PC-9 (cell line): ENCODE measurements around the gene CREB3L1. TPM values are rescaled to one million over a fixed set of nuclear protein-coding genes. Genes with fewer than 3 reads are reported as not detected.

Source experiments
- BruUV-seq: library from RNA; stranded (reverse); fragments of 400-500 nt; replicated peaks from 2 replicates; lab custom pipeline; 2021; lab: Mats Ljungman, UMichigan
- CTCF ChIA-PET: fragments of 300-600 bp; sonication (Branson Sonifier 250); formaldehyde crosslinking; loops from one replicate; lab custom pipeline; 2022; ENCODE audit warnings: antibody characterized with exemption; lab: Charles Lee
- POLR2A ChIA-PET: fragments of 300-600 bp; sonication (Branson Sonifier 250); formaldehyde crosslinking; loops from one replicate; lab custom pipeline; 2022; ENCODE audit warnings: antibody characterized with exemption; ENCODE audit not compliant: unreplicated experiment; lab: Charles Lee
- DNase-seq, 2 experiments: peaks; one replicate each; pipeline versions ENCODE4 v3.0.0 to v3.0.0-alpha.2; 2015 to 2022; ENCODE audit warnings: mixed read lengths in 1 of 2
- H2AFZ ChIP-seq: fragments of 200-600 bp; sonication (generic); 2 replicates; pipeline ENCODE4 v1.8.1; 2017; ENCODE audit warnings: antibody characterized with exemption
- H3F3A ChIP-seq: fragments of 200-600 bp; sonication (generic); 2 replicates; pipeline ENCODE4 v1.8.1; 2017; ENCODE audit warnings: antibody characterized with exemption, mild to moderate bottlenecking, low read depth; ENCODE audit not compliant: insufficient read depth
- H3K27ac ChIP-seq: fragments of 200-600 bp; sonication (generic); 2 replicates; pipeline ENCODE4 v1.6.1; 2016; ENCODE audit warnings: mixed run types
- H3K27me3 ChIP-seq: fragments of 200-600 bp; sonication (generic); 2 replicates; pipeline ENCODE4 v1.6.1; 2016; ENCODE audit warnings: low read depth, mixed run types; ENCODE audit not compliant: insufficient read depth
- H3K36me3 ChIP-seq: fragments of 200-600 bp; sonication (generic); 2 replicates; pipeline ENCODE4 v1.6.1; 2016; ENCODE audit warnings: low read depth, mixed run types
- H3K4me1 ChIP-seq: fragments of 200-600 bp; sonication (generic); replicated peaks from 2 replicates; pipeline ENCODE4 v1.6.1; 2016; ENCODE audit warnings: mixed run types; ENCODE audit not compliant: insufficient read depth
- H3K4me2 ChIP-seq: fragments of 200-600 bp; sonication (generic); 2 replicates; pipeline ENCODE4 v1.6.1; 2017; ENCODE audit warnings: mixed run types
- H3K4me3 ChIP-seq: fragments of 200-600 bp; sonication (generic); 2 replicates; pipeline ENCODE4 v1.6.1; 2016; ENCODE audit warnings: mixed run types
- H3K79me2 ChIP-seq: fragments of 200-600 bp; sonication (generic); 2 replicates; pipeline ENCODE4 v1.6.1; 2017; ENCODE audit warnings: low read depth, mixed run types
- H3K9me2 ChIP-seq: fragments of 200-600 bp; sonication (generic); 2 replicates; pipeline ENCODE4 v1.8.1; 2017; ENCODE audit warnings: mild to moderate bottlenecking; ENCODE audit not compliant: insufficient read depth
- H3K9me3 ChIP-seq: fragments of 200-600 bp; sonication (generic); 2 replicates; pipeline ENCODE4 v1.8.1; 2016; ENCODE audit warnings: low read depth; ENCODE audit not compliant: insufficient read depth
- H4K20me1 ChIP-seq: fragments of 200-600 bp; sonication (generic); 2 replicates; pipeline ENCODE4 v1.8.1; 2017; ENCODE audit not compliant: insufficient read depth
- EZH2 ChIP-seq: fragments of 200-600 bp; sonication (generic); IDR thresholded peaks from 2 replicates; pipeline ENCODE4 v1.8.0; 2017; ENCODE audit warnings: antibody characterized with exemption, low read depth
- intact Hi-C: fragments of 100-400 bp; cut with micrococcal nuclease; formaldehyde crosslinking; loops from one replicate; pipeline ENCODE4 v1.10.0; 2022; ENCODE audit not compliant: unreplicated experiment
- total RNA-seq: library from RNA; stranded (reverse); gene quantifications from 2 replicates; pipeline ENCODE4 v1.2.3, GENCODE V29; 2021
- TF ChIP-seq, protein P1 (sequence below): fragments of 200-600 bp; sonication (generic); conservative IDR thresholded peaks from 2 replicates; pipeline ENCODE4 v1.6.1; 2017; ENCODE audit warnings: mixed run types, antibody characterized with exemption, mild to moderate bottlenecking, moderate library complexity

Gene CREB3L1
- total RNA-seq, 1 experiment from 2014 or later = 3.1 TPM

DNA sequence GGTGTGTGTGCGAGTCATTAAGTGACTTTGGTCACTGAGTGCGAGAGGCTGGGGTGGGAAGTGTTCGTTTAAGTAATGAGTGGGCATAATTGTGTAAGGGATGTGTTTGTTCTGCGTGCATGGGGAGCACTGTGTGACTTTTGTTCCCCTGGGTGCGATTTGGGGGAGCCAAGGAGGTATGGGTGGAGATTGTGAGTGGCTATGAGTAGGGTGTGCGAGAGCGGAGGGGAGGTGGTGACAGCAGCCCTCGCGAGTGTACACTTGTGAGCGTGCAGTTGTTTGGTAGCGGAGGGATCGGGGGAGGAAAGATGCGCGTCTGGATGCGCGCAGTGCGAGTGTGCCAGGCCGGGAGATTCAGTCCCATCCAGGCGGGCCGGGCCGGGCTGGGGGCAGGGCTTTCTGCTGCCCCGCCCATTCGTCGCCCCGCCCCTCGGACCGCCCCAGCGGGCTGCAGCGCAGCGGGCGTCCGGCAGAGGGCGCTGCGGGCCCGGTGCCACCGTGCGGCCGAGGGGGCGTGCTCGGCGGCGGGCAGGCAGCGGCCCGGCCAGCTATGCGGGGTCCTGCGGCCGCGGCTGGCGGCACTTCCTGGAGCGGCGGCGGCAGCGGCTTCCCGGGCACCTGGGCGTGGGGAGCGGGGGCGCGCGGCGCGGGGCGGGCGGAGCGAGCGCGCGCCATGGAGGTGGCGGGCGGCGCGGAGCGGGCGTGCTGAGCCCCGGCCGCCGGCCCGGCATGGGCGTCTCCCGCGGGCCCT, 69.6 kb downstream of the CREB3L1 start, which contains the start of gene DGKZ:
Gene DGKZ, plus strand, starts transcription at position 578 of the 751 bp plus-strand sequence. CDS start 197 bp downstream, outside the sequence.
- Histone ChIP-seq H3K27ac (no peak within 1 kb of the TSS), H4K20me1 (peaks cover 8% of the 10 kb centered on the region)
- intact Hi-C loops = loop anchor here (10.0 kb wide), 1 partner anchor 222 kb away; the partner anchor contains the start of gene PHF21A

DNA sequence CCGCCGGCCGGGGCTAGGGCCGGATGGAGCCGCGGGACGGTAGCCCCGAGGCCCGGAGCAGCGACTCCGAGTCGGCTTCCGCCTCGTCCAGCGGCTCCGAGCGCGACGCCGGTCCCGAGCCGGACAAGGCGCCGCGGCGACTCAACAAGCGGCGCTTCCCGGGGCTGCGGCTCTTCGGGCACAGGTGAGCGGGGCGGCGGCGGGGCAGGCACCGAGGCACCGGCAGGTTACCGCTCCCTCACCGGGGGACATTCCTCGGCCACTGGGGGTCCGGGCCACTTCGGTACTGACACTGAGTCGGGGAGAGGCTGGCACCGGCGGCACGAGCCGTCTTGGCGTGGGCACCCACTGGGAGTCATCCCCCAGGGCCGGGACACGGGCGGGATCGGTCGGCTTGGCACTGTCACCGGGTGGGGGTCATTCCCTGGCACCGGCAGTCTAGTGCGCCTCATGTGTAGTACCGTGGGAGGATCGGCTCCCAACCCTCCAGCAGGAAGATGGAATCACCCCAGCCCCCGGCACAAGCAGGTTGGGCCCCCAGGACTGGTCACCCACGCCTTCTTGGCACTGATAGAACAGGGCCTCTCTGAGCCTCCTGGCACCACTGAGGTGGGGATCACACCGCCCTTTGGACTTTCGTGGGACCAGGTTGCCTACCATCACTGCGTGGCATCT, 70.3 kb downstream of the CREB3L1 start:
- CTCF ChIA-PET = interaction anchor here (0.7 to 1.3 kb wide), 4 partner anchors 8 to 214 kb away, joined by 3 to 6 read pairs (median 4); partner anchors contain the start of gene CHRM4
- no peak for DNase-seq

More for the DNA sequence above, 69.6 kb downstream of the CREB3L1 start, which contains the start of gene DGKZ:
- TF ChIP-seq, protein P1, sequence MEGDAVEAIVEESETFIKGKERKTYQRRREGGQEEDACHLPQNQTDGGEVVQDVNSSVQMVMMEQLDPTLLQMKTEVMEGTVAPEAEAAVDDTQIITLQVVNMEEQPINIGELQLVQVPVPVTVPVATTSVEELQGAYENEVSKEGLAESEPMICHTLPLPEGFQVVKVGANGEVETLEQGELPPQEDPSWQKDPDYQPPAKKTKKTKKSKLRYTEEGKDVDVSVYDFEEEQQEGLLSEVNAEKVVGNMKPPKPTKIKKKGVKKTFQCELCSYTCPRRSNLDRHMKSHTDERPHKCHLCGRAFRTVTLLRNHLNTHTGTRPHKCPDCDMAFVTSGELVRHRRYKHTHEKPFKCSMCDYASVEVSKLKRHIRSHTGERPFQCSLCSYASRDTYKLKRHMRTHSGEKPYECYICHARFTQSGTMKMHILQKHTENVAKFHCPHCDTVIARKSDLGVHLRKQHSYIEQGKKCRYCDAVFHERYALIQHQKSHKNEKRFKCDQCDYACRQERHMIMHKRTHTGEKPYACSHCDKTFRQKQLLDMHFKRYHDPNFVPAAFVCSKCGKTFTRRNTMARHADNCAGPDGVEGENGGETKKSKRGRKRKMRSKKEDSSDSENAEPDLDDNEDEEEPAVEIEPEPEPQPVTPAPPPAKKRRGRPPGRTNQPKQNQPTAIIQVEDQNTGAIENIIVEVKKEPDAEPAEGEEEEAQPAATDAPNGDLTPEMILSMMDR = peak; percentile 54
- TF ChIP-seq EZH2 = no peak
- ChIA-PET POLR2A (interaction anchor here (0.6 kb wide), 1 partner anchor 19 kb away, joined by 3 read pairs; no protein-coding TSS in a partner anchor), CTCF (interaction anchor here (0.6 to 1.3 kb wide), 4 partner anchors 45 to 695 kb away, joined by 3 to 6 read pairs (median 4); partner anchors contain the start of gene CHRM4)
- H2AFZ ChIP-seq = peak within 1 kb of the TSS; percentile 83
- peak within 1 kb of the TSS; percentile 90 for H3K4me2 ChIP-seq
- H3K79me2 ChIP-seq = peaks cover 41% of the 10 kb centered on the region
- DNase-seq = peak; percentile 46 to 97
- H3K27me3 ChIP-seq = no peaks in the 10 kb centered on the region
- BruUV-seq = no TSS peak
- H3K4me1 ChIP-seq = peaks cover 36% of the 10 kb centered on the region
- no peaks in the 10 kb centered on the region for H3K9me3 ChIP-seq
- peak within 1 kb of the TSS; percentile 97 for H3K4me3 ChIP-seq
- no peaks in the 10 kb centered on the region for H3K9me2 ChIP-seq
- no peaks in the 10 kb centered on the region for H3K36me3 ChIP-seq
- H3F3A ChIP-seq = no peaks in the 10 kb centered on the region; the same call in 1 of the 2 replicates

DNA sequence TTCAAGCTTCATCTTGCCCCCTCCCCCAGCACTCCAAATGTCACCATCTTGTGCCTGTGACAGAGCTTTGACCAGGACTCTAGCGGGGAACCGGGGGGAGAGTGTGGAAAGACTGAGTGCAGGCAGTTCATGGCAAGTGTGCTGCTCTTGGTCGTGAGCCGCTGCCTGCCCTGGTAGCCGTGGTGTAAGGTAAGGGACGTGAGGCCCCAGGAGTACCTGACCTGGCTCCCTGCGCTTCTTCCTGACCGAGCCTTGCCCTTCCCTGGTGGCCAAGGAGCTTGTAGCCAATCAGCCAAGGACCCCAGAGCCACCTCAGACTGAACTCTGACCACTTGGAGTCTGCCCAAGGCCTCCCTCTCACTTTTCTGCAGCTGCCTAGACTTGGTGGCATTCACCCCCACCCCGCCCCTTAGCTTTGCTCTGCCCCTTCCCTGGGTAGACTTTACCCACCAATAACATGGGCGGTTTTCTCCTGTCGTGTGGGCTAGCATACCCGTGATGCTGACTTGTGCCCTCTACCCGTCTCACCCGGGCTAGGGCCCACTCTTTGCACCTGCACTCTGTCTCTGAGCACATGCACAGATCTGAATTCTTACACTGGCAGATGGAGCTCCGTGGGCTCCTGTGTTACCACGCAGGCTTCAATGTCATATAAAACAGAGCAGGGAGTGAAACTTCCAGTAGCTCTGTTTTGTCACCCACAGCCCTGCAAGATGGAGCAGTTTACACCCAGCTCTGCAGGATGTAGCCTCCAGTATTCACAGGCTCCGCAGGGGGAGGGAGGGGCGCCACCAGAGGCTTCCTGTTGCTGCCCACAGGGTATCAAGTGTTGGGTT, 71.3 kb downstream of the CREB3L1 start:
- Histone ChIP-seq H3K36me3 (0 out of 2 replicates have a peak, but pooled peaks cover 3% of the 10 kb centered on the region), H3K4me3 (peak overlapping the region; percentile 97), H3K9me2 (no peaks in the 10 kb centered on the region), H3K4me2 (peak overlapping the region; percentile 90), H3K9me3 (no peaks in the 10 kb centered on the region), H3K79me2 (peaks cover 53% of the 10 kb centered on the region), H4K20me1 (peaks cover 18% of the 10 kb centered on the region), H2AFZ (no peak overlapping the region), H3F3A (no peaks in the 10 kb centered on the region; the same call in 1 of the 2 replicates), H3K27ac (no peak overlapping the region), H3K27me3 (no peaks in the 10 kb centered on the region), H3K4me1 (peaks cover 26% of the 10 kb centered on the region)
- CTCF ChIA-PET = interaction anchor here (1.0 kb wide), 2 partner anchors 9 to 33 kb away, joined by 3 to 6 read pairs; partner anchors contain the start of gene MDK
- intact Hi-C loops = loop anchor here (10.0 kb wide), 1 partner anchor 224 kb away; the partner anchor contains the start of gene PHF21A
- POLR2A ChIA-PET = no interaction called here
- TSS peak; percentile 44 for BruUV-seq
- no peak for DNase-seq
- TF ChIP-seq EZH2 = no peak
- TF ChIP-seq, protein P1 = no peak

More for the DNA sequence above, 70.3 kb downstream of the CREB3L1 start:
- BruUV-seq = no TSS peak
- intact Hi-C loops = loop anchor here (10.0 kb wide), 1 partner anchor 223 kb away; the partner anchor contains the start of gene PHF21A
- peak overlapping the region; percentile 83 for H2AFZ ChIP-seq
- no peaks in the 10 kb centered on the region for H3K9me2 ChIP-seq
- H3K9me3 ChIP-seq = no peaks in the 10 kb centered on the region
- peaks cover 46% of the 10 kb centered on the region for H3K79me2 ChIP-seq
- peaks cover 13% of the 10 kb centered on the region for H4K20me1 ChIP-seq
- H3K27ac ChIP-seq = no peak overlapping the region
- no peak for TF ChIP-seq EZH2
- POLR2A ChIA-PET = interaction anchor here (0.6 kb wide), 1 partner anchor 20 kb away, joined by 3 read pairs; no protein-coding TSS in a partner anchor
- H3K4me1 ChIP-seq = peaks cover 36% of the 10 kb centered on the region
- H3K4me2 ChIP-seq = peak overlapping the region; percentile 90
- no peaks in the 10 kb centered on the region for H3K27me3 ChIP-seq
- H3K36me3 ChIP-seq = no peaks in the 10 kb centered on the region
- no peaks in the 10 kb centered on the region; the same call in 1 of the 2 replicates for H3F3A ChIP-seq
- peak overlapping the region; percentile 97 for H3K4me3 ChIP-seq
